ENCODE results near the gene ZNF587B. TPM values are rescaled to one million over a fixed set of nuclear protein-coding genes. Genes with fewer than 3 reads are reported as not detected.
"Not testable (repeated sequence)": the region's sequence is repeated elsewhere in the genome, so short reads cannot be mapped to it uniquely, and the experiment has no call there.

The ZNF587B gene
- 10 to 100 TPM; 15.0 to 28.6 (median 19.6) TPM for total RNA-seq

GRCh38 chr19:57830071-57830602, at the start of gene ZNF587B:
Gene ZNF587B (plus strand): TSS chr19:57830299. CDS start chr19:57830529, 230 bp downstream.
- peak within 1 kb of the TSS; percentile 29 for H3K27ac ChIP-seq
- H3K36me3 ChIP-seq = peaks cover 10% of the 10 kb centered on the region
- 26% methylated on average over 17 of the region's 22 CpGs for WGBS
- DNase-seq (ENCODE audit: low spot score in 2 of 2) = no peak
- H3K4me3 ChIP-seq = peak within 1 kb of the TSS; percentile 28
- peaks cover 3% of the 10 kb centered on the region for H3K4me1 ChIP-seq
- H3K9me3 ChIP-seq = no peaks in the 10 kb centered on the region
- H3K27me3 ChIP-seq = no peaks in the 10 kb centered on the region
- peak in 1 of 2 donors; percentile 26 for TF ChIP-seq CTCF (IDR thresholded peaks at IDR 0.05)
- no peak for TF ChIP-seq EP300 (IDR thresholded peaks at IDR 0.05)

GRCh38 chr19:57786286-57786685, 43.8 kb upstream of the ZNF587B start:
- H3K27me3 ChIP-seq = no peaks in the 10 kb centered on the region
- no peak for DNase-seq (ENCODE audit: low spot score in 2 of 2)
- H3K9me3 ChIP-seq = peaks cover 34% of the 10 kb centered on the region
- peaks cover 37% of the 10 kb centered on the region for H3K36me3 ChIP-seq
- no peak overlapping the region for H3K27ac ChIP-seq
- H3K4me3 ChIP-seq = no peak overlapping the region
- no peaks in the 10 kb centered on the region for H3K4me1 ChIP-seq
- WGBS = 91% methylated on average over 32 of the region's 38 CpGs
- TF ChIP-seq POLR2AphosphoS5 (IDR thresholded peaks at IDR 0.05) (no peak), CTCF (IDR thresholded peaks at IDR 0.05) (no peak), POLR2A (IDR thresholded peaks at IDR 0.05) (no peak), EP300 (IDR thresholded peaks at IDR 0.05) (no peak)

GRCh38 chr19:57786906-57787305, 43.2 kb upstream of the ZNF587B start:
- H3K27me3 ChIP-seq = no peaks in the 10 kb centered on the region
- no peaks in the 10 kb centered on the region for H3K4me1 ChIP-seq
- no peak overlapping the region for H3K4me3 ChIP-seq
- DNase-seq (ENCODE audit: low spot score in 2 of 2) = no peak
- H3K27ac ChIP-seq = no peak overlapping the region
- H3K9me3 ChIP-seq = peaks cover 32% of the 10 kb centered on the region
- H3K36me3 ChIP-seq = peaks cover 40% of the 10 kb centered on the region
- no peak for TF ChIP-seq POLR2AphosphoS5 (IDR thresholded peaks at IDR 0.05)
- TF ChIP-seq EP300 (IDR thresholded peaks at IDR 0.05) = no peak
- TF ChIP-seq CTCF (IDR thresholded peaks at IDR 0.05) = no peak
- no peak for TF ChIP-seq POLR2A (IDR thresholded peaks at IDR 0.05)
- WGBS = 90% methylated on average over 5 of the region's 5 CpGs

GRCh38 chr19:57788114-57788692, 41.9 kb upstream of the ZNF587B start:
- H3K36me3 ChIP-seq = peaks cover 46% of the 10 kb centered on the region
- no peaks in the 10 kb centered on the region for H3K4me1 ChIP-seq
- H3K27me3 ChIP-seq = no peaks in the 10 kb centered on the region
- no peak overlapping the region for H3K4me3 ChIP-seq
- H3K9me3 ChIP-seq = peaks cover 28% of the 10 kb centered on the region
- TF ChIP-seq POLR2A (IDR thresholded peaks at IDR 0.05) (no peak), POLR2AphosphoS5 (IDR thresholded peaks at IDR 0.05) (no peak), CTCF (IDR thresholded peaks at IDR 0.05) (no peak), EP300 (IDR thresholded peaks at IDR 0.05) (no peak)
- DNase-seq (ENCODE audit: low spot score in 2 of 2) = no peak
- no peak overlapping the region for H3K27ac ChIP-seq

GRCh38 chr19:57789288-57789687, 40.8 kb upstream of the ZNF587B start:
- H3K27me3 ChIP-seq = no peaks in the 10 kb centered on the region
- H3K9me3 ChIP-seq = peaks cover 28% of the 10 kb centered on the region
- H3K36me3 ChIP-seq = peaks cover 51% of the 10 kb centered on the region
- no peak for DNase-seq (ENCODE audit: low spot score in 2 of 2)
- H3K4me1 ChIP-seq = no peaks in the 10 kb centered on the region
- TF ChIP-seq CTCF (IDR thresholded peaks at IDR 0.05) (no peak), POLR2AphosphoS5 (IDR thresholded peaks at IDR 0.05) (no peak), POLR2A (IDR thresholded peaks at IDR 0.05) (no peak), EP300 (IDR thresholded peaks at IDR 0.05) (no peak)
- H3K4me3 ChIP-seq = no peak overlapping the region
- 92% methylated on average over 4 of the region's 4 CpGs for WGBS
- no peak overlapping the region for H3K27ac ChIP-seq

- WGBS = 100% methylated on average over 1 of the region's 1 CpG
- H3K9me3 ChIP-seq; H3K4me3 ChIP-seq; DNase-seq (ENCODE audit: low spot score in 2 of 2); H3K27ac ChIP-seq; H3K27me3 ChIP-seq: not testable (repeated sequence)
- Histone ChIP-seq H3K36me3 (peaks cover 34% of the 10 kb centered on the region), H3K4me1 (peaks cover 17% of the 10 kb centered on the region)
Observed at GRCh38 chr19:57796580-57796979, 33.5 kb upstream of the ZNF587B start.

All from suprapubic skin (tissue), 4 donors.